ENCODE measurements around the gene KPNA1. TPM values are rescaled to one million over a fixed set of nuclear protein-coding genes. Genes with fewer than 3 reads are reported as not detected.

KPNA1 gene
- total RNA-seq, 1 experiment from 2014 or later, result 58.8 TPM

DNA sequence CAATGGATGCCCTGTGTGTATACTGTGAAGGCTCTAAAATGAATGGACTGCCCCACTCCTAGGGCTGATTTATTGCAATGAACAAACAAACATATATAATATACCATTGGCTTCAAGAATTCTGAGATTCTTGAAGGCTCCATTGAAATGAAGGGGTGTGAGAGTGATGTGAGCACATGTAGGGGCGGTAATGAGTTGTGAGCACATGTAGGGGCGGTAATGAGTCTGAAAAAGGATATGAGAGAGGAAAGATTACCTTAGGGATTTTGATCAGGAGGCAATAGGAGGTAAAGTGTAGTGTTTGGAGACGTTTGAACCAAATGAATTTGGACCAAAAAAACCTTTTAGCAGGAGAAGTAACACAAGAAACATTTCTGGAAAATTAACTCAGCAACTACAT is 127.0 kb downstream of the KPNA1 start:
- H3K9me3 Mint-ChIP-seq, result no peaks in the 10 kb centered on the region
- H3K36me3 Mint-ChIP-seq, result peaks cover 26% of the 10 kb centered on the region
- CTCF ChIA-PET, result no interaction called here
- POLR2A ChIA-PET, result no interaction called here
- H3K27me3 Mint-ChIP-seq (ENCODE audit: low read depth), result no peaks in the 10 kb centered on the region
- ATAC-seq (no peak), DNase-seq (ENCODE audit: low spot score) (no peak)
- H3K4me3 Mint-ChIP-seq, result no peak overlapping the region
- TF ChIP-seq, protein P1, sequence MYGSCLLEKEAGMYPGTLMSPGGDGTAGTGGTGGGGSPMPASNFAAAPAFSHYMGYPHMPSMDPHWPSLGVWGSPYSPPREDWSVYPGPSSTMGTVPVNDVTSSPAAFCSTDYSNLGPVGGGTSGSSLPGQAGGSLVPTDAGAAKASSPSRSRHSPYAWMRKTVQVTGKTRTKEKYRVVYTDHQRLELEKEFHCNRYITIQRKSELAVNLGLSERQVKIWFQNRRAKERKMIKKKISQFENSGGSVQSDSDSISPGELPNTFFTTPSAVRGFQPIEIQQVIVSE (CRISPR knock-in tag; IDR thresholded peaks at IDR 0.05; ENCODE audit: borderline replicate concordance), result no peak
- TF ChIP-seq CREM (CRISPR knock-in tag; IDR thresholded peaks at IDR 0.05), result no peak
- TF ChIP-seq ZNF671 (CRISPR knock-in tag; IDR thresholded peaks at IDR 0.05), result no peak
- H3K4me1 Mint-ChIP-seq, result peaks cover 35% of the 10 kb centered on the region
- no peak overlapping the region for H3K27ac Mint-ChIP-seq

DNA sequence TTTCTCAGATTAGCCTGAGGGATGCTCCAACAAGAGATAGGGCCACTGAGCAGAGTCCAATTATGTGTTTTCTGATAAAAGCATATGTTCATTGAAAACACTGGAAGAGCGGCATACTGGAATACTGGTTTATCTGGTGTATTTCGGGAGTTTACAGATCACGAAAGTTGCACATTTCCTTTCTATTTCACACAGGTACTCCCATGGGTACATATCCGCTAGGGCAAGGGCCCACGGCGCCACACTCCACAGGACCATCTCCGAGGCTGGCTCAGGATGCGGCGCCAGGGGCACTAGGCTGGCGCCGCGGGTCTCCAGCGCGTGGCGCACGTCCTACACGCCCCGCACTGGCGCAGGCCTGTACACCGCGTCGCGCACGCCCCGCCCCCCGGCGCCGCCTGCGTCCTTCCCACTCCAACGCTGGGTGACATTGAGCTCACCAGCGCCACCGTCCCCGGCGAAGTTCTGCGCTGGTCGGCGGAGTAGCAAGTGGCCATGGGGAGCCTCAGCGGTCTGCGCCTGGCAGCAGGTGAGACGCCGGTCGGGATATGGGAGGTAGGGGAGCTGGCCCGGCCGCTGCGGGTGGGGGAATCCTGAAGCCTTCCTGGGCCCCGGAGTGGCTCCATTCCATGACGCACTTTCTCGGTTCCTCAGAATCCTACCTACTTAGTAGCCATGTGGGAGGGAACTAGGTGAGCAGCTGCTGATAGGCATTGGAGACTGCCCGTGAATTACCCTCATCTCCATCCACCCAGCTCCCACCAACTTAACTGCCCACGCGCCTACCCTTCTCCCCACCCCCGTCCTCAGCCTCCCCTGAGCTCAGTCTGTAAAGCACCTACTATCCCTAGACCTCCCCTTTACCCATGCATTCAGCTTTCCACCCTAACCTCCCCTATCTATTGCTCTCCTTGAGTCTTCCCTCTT is 130.7 kb downstream of the KPNA1 start, which contains the start of gene FAM162A:
TSS of gene FAM162A (plus strand) at position 412 of the 927 bp plus-strand sequence. CDS start at position 496, 84 bp downstream.
- H3K27ac Mint-ChIP-seq, result peak within 1 kb of the TSS; percentile 98
- ChIA-PET POLR2A (interaction anchor here (0.5 to 2.5 kb wide), 7 partner anchors 9 to 297 kb away, joined by 3 to 18 read pairs (median 4); partner anchors contain the start of gene WDR5B), CTCF (interaction anchor here (0.6 to 2.6 kb wide), 20 partner anchors 8 to 831 kb away, joined by 3 to 40 read pairs (median 4); partner anchors contain the start of genes PARP14 and WDR5B)
- no peaks in the 10 kb centered on the region for H3K9me3 Mint-ChIP-seq
- H3K4me1 Mint-ChIP-seq, result peaks cover 45% of the 10 kb centered on the region
- ATAC-seq, result peak; percentile 94
- no peaks in the 10 kb centered on the region for H3K27me3 Mint-ChIP-seq (ENCODE audit: low read depth)
- DNase-seq (ENCODE audit: low spot score), result peak; percentile 94
- H3K4me3 Mint-ChIP-seq, result peak within 1 kb of the TSS; percentile 90
- peaks cover 26% of the 10 kb centered on the region for H3K36me3 Mint-ChIP-seq
- TF ChIP-seq FOXJ3 (CRISPR knock-in tag; IDR thresholded peaks at IDR 0.05; ENCODE audit: borderline replicate concordance) (no peak), KAT7 (CRISPR knock-in tag; IDR thresholded peaks at IDR 0.05; ENCODE audit: borderline replicate concordance) (no peak), FOXK1 (CRISPR knock-in tag; IDR thresholded peaks at IDR 0.05) (peak; percentile 87; the same call in 1 of the 2 replicates), ZBTB21 (CRISPR knock-in tag; IDR thresholded peaks at IDR 0.05; ENCODE audit: borderline replicate concordance) (peak; percentile 93), ETV6 (CRISPR knock-in tag; IDR thresholded peaks at IDR 0.05) (peak; percentile 96), FOXP1 (CRISPR knock-in tag; IDR thresholded peaks at IDR 0.05; ENCODE audit: borderline replicate concordance) (peak; percentile 69), GABPB1 (CRISPR knock-in tag; IDR thresholded peaks at IDR 0.05) (peak; percentile 49), ZNF219 (CRISPR knock-in tag; IDR thresholded peaks at IDR 0.05; ENCODE audit: borderline replicate concordance) (0 out of 2 replicates have a peak, but pooled peaks have one; percentile 32), ZNF232 (CRISPR knock-in tag; IDR thresholded peaks at IDR 0.05) (peak; percentile 69; the same call in 1 of the 2 replicates), NR3C1 (CRISPR knock-in tag; conservative IDR thresholded peaks at IDR 0.05; ENCODE audit: low read depth) (no peak), ZNF138 (CRISPR knock-in tag; conservative IDR thresholded peaks at IDR 0.05) (peak; percentile 85; the same call in 1 of the 2 replicates)
- TF ChIP-seq, protein P2, sequence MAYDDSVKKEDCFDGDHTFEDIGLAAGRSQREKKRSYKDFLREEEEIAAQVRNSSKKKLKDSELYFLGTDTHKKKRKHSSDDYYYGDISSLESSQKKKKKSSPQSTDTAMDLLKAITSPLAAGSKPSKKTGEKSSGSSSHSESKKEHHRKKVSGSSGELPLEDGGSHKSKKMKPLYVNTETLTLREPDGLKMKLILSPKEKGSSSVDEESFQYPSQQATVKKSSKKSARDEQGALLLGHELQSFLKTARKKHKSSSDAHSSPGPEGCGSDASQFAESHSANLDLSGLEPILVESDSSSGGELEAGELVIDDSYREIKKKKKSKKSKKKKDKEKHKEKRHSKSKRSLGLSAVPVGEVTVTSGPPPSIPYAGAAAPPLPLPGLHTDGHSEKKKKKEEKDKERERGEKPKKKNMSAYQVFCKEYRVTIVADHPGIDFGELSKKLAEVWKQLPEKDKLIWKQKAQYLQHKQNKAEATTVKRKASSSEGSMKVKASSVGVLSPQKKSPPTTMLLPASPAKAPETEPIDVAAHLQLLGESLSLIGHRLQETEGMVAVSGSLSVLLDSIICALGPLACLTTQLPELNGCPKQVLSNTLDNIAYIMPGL (CRISPR knock-in tag; IDR thresholded peaks at IDR 0.05), result peak; percentile 97
- TF ChIP-seq, protein P3, sequence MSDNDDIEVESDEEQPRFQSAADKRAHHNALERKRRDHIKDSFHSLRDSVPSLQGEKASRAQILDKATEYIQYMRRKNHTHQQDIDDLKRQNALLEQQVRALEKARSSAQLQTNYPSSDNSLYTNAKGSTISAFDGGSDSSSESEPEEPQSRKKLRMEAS (CRISPR knock-in tag; IDR thresholded peaks at IDR 0.05), result peak; percentile 93
- TF ChIP-seq, protein P4, sequence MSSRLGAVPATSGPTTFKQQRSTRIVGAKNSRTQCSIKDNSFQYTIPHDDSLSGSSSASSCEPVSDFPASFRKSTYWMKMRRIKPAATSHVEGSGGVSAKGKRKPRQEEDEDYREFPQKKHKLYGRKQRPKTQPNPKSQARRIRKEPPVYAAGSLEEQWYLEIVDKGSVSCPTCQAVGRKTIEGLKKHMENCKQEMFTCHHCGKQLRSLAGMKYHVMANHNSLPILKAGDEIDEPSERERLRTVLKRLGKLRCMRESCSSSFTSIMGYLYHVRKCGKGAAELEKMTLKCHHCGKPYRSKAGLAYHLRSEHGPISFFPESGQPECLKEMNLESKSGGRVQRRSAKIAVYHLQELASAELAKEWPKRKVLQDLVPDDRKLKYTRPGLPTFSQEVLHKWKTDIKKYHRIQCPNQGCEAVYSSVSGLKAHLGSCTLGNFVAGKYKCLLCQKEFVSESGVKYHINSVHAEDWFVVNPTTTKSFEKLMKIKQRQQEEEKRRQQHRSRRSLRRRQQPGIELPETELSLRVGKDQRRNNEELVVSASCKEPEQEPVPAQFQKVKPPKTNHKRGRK (CRISPR knock-in tag; IDR thresholded peaks at IDR 0.05; ENCODE audit: borderline replicate concordance), result no peak
- TF ChIP-seq, protein P5, sequence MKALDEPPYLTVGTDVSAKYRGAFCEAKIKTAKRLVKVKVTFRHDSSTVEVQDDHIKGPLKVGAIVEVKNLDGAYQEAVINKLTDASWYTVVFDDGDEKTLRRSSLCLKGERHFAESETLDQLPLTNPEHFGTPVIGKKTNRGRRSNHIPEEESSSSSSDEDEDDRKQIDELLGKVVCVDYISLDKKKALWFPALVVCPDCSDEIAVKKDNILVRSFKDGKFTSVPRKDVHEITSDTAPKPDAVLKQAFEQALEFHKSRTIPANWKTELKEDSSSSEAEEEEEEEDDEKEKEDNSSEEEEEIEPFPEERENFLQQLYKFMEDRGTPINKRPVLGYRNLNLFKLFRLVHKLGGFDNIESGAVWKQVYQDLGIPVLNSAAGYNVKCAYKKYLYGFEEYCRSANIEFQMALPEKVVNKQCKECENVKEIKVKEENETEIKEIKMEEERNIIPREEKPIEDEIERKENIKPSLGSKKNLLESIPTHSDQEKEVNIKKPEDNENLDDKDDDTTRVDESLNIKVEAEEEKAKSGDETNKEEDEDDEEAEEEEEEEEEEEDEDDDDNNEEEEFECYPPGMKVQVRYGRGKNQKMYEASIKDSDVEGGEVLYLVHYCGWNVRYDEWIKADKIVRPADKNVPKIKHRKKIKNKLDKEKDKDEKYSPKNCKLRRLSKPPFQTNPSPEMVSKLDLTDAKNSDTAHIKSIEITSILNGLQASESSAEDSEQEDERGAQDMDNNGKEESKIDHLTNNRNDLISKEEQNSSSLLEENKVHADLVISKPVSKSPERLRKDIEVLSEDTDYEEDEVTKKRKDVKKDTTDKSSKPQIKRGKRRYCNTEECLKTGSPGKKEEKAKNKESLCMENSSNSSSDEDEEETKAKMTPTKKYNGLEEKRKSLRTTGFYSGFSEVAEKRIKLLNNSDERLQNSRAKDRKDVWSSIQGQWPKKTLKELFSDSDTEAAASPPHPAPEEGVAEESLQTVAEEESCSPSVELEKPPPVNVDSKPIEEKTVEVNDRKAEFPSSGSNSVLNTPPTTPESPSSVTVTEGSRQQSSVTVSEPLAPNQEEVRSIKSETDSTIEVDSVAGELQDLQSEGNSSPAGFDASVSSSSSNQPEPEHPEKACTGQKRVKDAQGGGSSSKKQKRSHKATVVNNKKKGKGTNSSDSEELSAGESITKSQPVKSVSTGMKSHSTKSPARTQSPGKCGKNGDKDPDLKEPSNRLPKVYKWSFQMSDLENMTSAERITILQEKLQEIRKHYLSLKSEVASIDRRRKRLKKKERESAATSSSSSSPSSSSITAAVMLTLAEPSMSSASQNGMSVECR (CRISPR knock-in tag; IDR thresholded peaks at IDR 0.05; ENCODE audit: borderline replicate concordance), result no peak
- TF ChIP-seq, protein P6, sequence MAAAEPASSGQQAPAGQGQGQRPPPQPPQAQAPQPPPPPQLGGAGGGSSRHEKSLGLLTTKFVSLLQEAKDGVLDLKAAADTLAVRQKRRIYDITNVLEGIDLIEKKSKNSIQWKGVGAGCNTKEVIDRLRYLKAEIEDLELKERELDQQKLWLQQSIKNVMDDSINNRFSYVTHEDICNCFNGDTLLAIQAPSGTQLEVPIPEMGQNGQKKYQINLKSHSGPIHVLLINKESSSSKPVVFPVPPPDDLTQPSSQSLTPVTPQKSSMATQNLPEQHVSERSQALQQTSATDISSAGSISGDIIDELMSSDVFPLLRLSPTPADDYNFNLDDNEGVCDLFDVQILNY (CRISPR knock-in tag; IDR thresholded peaks at IDR 0.05), result 0 out of 2 replicates have a peak, but pooled peaks have one; percentile 54
- TF ChIP-seq, protein P7, sequence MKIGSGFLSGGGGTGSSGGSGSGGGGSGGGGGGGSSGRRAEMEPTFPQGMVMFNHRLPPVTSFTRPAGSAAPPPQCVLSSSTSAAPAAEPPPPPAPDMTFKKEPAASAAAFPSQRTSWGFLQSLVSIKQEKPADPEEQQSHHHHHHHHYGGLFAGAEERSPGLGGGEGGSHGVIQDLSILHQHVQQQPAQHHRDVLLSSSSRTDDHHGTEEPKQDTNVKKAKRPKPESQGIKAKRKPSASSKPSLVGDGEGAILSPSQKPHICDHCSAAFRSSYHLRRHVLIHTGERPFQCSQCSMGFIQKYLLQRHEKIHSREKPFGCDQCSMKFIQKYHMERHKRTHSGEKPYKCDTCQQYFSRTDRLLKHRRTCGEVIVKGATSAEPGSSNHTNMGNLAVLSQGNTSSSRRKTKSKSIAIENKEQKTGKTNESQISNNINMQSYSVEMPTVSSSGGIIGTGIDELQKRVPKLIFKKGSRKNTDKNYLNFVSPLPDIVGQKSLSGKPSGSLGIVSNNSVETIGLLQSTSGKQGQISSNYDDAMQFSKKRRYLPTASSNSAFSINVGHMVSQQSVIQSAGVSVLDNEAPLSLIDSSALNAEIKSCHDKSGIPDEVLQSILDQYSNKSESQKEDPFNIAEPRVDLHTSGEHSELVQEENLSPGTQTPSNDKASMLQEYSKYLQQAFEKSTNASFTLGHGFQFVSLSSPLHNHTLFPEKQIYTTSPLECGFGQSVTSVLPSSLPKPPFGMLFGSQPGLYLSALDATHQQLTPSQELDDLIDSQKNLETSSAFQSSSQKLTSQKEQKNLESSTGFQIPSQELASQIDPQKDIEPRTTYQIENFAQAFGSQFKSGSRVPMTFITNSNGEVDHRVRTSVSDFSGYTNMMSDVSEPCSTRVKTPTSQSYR (CRISPR knock-in tag; IDR thresholded peaks at IDR 0.05), result 0 out of 2 replicates have a peak, but pooled peaks have one; percentile 15

All from WTC11 (cell line).